ENCODE measurements around the gene TXNDC2.
A peak's percentile ranks its signal among the peaks of the same experiment; 100 is the strongest.
"Not testable (repeated sequence)": the region's sequence is repeated elsewhere in the genome, so short reads cannot be mapped to it uniquely, and the experiment has no call there.

Gene TXNDC2

DNA sequence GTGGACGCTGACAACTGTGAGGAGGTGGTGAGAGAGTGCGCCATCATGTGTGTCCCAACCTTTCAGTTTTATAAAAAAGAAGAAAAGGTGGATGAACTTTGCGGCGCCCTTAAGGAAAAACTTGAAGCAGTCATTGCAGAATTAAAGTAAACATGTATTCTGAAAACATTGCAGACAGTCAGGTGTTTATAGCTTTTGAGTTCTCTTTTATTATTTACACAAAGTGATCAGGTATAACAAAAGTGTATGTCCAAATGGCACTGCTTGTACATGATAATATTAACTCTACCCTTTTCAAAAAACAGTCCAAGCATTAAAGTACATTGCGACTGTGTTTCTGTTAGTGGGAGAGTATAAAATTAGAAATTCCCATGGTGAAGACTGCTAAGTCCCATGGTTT is 2.2 kb downstream of the TXNDC2 start:
- DNase-seq, result no peak

GRCh38 chr18:9890196-9890595 is 4.4 kb downstream of the TXNDC2 start:
- DNase-seq, result no peak

DNA sequence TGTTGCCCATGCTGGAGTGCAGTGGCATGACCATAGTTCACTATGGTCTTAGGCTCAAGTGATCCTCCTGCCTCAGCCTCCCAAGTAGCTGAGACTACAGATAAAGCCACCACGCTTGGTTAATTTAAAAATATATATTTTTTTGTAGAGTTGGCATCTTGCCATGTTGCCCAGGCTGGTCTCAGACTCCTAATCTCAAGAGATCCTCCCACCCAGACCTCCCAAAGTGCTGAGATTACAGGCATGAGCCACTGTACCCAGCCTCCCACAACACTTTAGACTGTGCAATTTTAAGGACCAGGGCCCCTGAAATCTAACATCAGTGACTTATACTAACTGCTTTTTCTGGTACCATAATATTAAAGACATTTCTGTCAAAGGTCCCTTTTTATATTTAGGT is 5.2 kb downstream of the TXNDC2 start:
- DNase-seq, result no peak

GRCh38 chr18:9891515-9891914 is 5.7 kb downstream of the TXNDC2 start:
- not testable (repeated sequence) for DNase-seq

DNA sequence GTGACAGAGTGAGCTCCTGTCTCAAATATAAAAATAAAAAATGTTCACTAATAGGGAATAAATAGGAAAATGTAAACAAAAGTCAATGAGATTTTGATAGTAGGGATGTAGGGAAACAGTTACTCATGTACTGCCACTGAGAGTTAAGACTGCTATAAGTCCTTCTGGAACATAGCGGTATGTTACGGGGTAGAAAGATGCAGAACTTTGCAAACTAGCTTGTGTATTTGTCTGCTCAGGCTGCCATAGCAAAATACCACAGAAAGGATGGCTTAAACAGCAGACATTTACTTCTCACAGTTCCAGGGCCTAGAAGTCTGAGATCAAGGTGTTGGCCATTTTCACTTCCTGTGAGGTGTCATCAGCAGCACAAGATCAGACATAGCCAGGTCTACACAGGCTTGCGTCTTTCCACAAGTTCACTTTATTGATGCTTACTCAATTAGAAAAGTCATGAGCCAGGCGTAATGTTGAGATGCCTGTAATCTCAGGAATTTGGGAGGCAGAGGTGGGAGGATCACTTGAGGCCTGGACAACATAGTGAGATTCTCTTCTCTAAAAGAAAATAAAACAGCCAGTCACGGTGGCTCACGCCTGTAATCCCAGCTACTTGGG is 8.8 kb downstream of the TXNDC2 start:
- DNase-seq, result no peak

GRCh38 chr18:9897129-9897528 is 11.4 kb downstream of the TXNDC2 start:
- no peak for DNase-seq

DNA sequence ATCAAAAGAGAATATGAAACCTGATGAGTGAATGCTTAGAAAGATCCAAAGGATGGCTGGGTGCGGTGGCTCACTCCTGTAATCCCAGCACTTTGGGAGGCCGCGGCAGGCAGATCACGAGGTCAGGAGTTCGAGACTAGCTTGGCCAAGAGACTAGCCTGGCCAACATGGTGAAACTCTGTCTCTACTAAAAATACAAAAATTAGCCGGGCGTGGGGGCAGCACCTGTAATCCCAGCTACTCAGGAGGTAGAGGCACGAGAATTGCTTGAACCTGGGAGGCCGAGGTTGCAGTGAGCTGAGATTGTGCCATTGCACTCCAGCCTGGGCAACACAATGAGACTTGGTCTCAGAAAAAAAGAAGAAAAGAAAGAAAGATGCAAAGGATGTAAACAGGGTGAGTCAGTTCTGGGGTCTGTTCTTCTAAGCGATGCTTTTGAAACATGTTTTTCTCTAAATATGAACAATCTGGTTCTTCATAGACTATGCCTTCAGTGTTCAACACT is 12.1 kb downstream of the TXNDC2 start:
- DNase-seq, result not testable (repeated sequence)

GRCh38 chr18:9898792-9899549 is 13.2 kb downstream of the TXNDC2 start:
- DNase-seq, result no peak

DNA sequence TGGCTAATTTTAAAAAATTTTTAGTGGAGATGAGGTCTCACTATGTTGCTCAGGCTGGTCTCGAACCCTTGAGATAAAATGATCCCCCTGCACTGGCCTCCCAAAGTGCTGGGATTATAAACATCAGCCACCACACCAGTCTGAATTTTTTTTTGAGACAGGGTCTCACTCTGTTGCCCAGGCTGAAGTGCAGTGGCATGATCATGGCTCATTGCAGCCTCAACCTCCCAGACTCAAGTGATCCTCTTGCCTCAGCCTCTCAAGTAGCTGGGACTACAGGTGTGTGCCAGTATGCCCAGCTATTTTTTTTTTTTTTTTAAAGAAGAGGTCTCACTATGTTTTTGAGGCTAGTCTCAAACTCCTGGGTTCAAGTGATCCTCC is 13.8 kb downstream of the TXNDC2 start:
- not testable (repeated sequence) for DNase-seq

DNA sequence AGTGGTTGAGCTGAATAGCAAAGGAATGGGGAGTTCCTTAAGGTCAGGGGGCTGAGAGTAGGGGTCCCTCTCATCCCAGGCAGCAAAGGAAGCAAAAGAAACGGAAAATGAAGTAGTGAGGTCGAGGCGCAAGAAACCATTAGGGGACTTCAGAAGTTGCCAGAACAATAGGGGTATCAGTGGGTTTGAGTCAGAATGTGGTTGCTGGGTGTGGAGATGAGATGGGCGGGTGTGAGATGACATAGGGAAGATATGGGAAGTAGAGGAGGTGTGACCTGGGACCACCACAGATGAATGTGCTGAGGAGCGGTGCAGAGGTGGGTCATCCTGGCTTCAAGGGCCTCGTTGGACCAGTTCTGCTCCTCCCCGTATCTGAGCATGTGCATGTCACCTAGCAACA is 14.9 kb downstream of the TXNDC2 start:
- no peak for DNase-seq

GRCh38 chr18:9901377-9901776 is 15.6 kb downstream of the TXNDC2 start:
- DNase-seq, result no peak

DNA sequence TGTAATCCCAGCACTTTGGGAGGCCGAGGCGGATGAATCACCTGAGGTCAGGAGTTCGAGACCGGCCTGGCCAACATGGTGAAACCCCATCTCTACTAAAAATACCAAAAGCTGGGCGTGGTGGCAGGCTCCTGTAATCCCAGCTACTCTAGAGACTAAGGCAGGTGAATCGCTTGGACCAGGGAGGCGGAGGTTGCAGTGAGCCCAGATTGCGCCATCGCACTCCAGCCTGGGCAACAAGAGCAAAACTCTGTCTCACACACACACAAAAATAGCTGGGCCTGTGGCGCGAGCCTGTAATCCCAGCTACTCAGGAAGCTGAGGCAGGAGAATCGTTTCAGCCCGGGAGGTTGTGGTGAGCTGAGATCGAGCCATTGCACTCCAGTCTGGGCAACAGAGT is 16.5 kb downstream of the TXNDC2 start:
- not testable (repeated sequence) for DNase-seq

DNA sequence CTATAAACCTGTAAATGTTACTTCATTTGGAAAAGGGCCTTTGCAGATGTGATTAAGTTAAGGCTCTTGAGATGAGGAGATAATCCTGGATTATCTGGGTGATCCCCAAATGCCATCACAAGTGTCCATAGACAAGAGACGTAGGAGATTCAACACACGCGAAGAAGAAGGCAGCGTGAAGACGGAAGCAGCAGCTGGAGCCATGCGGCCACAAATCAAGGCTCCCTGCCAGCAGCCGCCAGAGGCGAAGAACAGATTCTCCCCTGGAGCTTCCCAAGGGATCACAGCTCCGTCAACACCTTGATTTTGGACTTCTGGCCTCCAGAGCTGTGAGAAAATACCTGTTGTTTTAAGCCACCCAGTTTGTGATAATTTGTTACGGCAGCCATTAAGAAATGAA is 17.1 kb downstream of the TXNDC2 start:
- no peak for DNase-seq

DNA sequence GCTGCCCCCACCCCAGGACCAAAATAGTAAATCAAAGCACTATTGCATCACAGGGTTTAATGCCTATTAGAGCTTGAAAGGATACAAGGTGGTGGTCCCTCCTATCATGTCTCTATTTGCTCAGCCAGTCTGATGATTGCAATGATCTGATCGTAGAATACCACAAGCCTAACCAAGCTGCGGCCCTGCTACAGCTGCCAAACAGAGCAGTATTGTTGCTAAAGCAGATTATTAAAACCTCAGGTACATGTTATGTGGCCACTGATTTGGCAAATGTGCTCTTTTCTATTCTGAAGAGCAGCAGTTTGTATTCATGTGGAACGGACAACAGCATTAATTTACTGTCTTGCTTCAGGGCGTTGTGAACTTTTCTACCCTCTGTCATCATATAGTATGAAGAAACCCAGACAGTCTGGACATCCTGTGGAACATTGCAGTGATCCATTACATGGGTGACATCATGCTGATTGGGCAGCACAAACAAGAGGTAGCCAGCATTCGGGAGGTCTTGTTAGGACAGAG is 19.7 kb downstream of the TXNDC2 start:
- DNase-seq, result no peak

DNA sequence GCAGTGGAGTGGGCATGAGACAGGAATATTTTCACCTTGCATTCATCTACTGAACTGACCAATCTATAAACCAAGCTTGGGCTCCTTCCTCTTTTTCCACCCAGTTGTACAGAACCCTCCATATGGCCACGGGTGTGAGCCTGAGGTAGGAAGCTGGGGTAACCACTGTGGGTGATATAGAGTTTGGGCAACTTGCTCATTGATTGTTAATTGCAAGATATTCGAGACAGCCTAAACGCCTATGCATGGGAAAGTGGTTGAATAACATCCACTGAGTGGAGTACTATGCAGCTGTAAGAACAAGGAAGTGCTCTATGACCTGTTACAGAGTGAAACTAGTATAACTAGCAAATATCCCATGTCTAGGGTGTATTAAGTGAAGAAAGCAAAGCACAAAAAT is 20.7 kb downstream of the TXNDC2 start:
- no peak for DNase-seq

DNA sequence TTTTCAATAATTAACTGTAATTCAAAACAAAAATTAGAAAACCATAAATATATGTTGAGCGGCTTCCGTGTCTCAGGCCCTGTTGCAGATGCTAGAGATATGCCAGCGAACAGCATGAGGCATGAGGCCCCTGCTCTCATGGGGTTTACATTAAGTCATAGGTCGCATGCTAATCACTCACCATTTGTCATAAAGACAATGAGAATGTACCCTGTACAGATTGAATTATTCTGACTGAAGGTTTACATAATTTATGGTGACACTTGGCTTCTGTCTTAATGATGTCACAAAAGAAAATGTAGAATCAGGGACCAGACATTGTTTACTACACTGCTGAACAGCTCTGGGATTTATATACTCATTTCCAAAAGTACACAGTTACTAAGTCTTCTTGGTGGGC is 22.1 kb downstream of the TXNDC2 start:
- no peak for DNase-seq

- DNase-seq, result no peak
These were observed 24.3 kb downstream of the TXNDC2 start for GRCh38 chr18:9910071-9910470.

- DNase-seq, result no peak
These were observed 24.9 kb downstream of the TXNDC2 start for GRCh38 chr18:9910661-9911060.

- DNase-seq, result no peak
These were observed 25.5 kb downstream of the TXNDC2 start for GRCh38 chr18:9911226-9911625.

DNA sequence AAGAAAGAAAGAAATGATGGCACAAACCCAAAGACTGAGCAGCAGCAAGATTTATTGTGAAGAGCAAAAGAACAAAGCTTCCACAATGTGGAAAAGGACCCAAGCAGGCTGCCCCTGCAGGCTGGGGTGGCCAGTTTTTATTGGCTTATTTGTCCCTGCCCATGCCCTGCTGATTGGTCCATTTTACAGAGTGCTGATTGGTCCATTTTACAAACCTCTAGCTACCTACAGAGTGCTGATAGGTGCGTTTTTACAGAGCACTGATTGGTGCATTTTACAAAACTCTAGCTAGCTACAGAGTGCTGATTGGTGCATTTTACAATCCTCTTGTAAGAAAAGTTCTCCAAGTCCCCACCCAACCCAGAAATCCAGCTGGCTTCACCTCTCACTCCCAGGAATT is 26.5 kb downstream of the TXNDC2 start:
- not testable (repeated sequence) for DNase-seq

DNA sequence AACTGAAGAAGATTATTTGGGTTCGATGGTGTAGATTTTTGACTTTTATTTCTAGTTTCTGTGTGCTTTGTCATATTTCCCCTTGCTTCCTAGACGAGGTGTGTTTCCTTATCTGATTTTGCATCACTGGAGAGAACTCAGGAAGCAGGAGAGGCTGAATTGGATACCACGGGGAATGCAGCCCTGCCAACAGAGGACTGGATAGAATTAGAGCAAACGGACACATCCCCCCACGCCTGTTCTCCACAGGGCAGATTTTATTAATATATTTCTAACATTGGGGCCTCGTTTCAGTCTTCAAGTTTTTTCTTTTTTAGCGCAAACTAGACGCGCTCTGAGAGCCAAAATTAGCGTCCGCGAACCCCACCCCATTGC is 27.4 kb downstream of the TXNDC2 start:
- DNase-seq, result no peak

DNA sequence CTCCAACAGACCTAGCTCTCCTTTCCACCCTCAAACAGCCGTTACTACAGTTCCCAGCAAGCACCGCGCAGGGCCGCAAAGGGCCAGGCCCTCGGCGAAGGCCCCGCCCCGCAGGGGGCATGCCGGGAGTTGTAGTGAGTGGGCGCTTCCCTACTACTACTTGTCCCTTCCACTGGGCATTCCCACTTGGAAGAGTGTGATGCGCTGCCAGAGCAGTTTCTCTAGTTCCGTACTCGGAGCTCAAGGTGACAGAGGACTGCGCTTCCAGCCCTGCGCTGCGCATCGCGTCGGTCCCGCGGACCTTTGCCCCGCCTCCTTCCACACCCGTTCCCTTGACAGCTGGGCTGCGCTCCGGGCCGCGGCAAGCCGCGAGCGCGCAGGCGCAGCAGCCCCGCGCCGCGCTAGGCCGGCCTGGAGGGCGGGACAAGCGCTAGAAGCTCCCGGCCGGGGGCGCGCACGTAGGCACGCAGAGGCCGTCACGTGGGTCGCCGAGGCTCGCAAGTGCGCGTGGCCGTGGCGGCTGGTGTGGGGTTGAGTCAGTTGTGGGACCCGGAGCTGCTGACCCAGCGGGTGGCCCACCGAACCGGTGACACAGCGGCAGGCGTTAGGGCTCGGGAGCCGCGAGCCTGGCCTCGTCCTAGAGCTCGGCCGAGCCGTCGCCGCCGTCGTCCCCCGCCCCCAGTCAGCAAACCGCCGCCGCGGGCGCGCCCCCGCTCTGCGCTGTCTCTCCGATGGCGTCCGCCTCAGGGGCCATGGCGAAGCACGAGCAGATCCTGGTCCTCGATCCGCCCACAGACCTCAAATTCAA is 28.0 kb downstream of the TXNDC2 start, which contains the start of gene VAPA:
Gene VAPA (plus strand): TSS at position 491 of the 808 bp plus-strand sequence. CDS start 241 bp downstream, at position 732.
- DNase-seq, result peak; percentile 91

DNA sequence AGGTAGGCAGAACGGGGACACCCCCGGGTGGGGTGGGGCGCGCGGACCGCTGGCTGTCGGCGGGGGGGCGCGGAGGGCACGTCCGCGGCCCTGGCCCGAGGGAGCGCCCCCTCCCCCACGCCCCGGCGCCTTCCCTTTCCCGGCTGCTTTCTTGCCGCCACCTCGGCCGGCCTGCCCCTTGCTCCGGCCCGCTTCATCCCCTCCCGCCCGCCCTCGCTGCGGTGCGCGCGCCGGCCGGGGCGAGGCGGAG is 28.5 kb downstream of the TXNDC2 start:
- no peak for DNase-seq
